SK-N-SH treated with all-trans-retinoic acid at 6 μM for 48 hours (cell line): ENCODE measurements around the gene FGFRL1.

Experiments used
- ATAC-seq: fragments of 200-7000 bp; cut with Tn5 transposase; 3 replicates; pipeline ENCODE4 v1.9.1; 2020; ENCODE audit warnings: mild to moderate bottlenecking, moderate library complexity
- ARNTL ChIP-seq: fragments of 450-650 bp; formaldehyde crosslinking; IDR thresholded peaks from 2 replicates; pipeline ENCODE4 v1.5.0; 2020; ENCODE audit warnings: low read depth, mild to moderate bottlenecking, moderate library complexity, borderline replicate concordance
- BACH2 ChIP-seq: fragments of 250-450 bp; sonication (Bioruptor Pico); IDR thresholded peaks from 2 replicates; pipeline ENCODE4 v1.9.0; 2021; ENCODE audit warnings: mild to moderate bottlenecking, borderline replicate concordance
- CREB5 ChIP-seq: fragments of 250-450 bp; sonication (Bioruptor Pico); IDR thresholded peaks from 2 replicates; pipeline ENCODE4 v1.5.1; 2020; ENCODE audit warnings: low read depth, mild to moderate bottlenecking, moderate library complexity
- CSDC2 ChIP-seq: fragments of 250-450 bp; sonication (Bioruptor Pico); IDR thresholded peaks from 2 replicates; pipeline ENCODE4 v1.5.0; 2020; ENCODE audit warnings: mild to moderate bottlenecking, moderate library complexity
- ESRRG ChIP-seq: fragments of 250-450 bp; sonication (Bioruptor Pico); IDR thresholded peaks from 2 replicates; pipeline ENCODE4 v1.6.1; 2021; ENCODE audit warnings: mild to moderate bottlenecking
- GLIS3 ChIP-seq: fragments of 250-450 bp; sonication (Bioruptor Pico); IDR thresholded peaks from 2 replicates; pipeline ENCODE4 v1.5.0; 2020; ENCODE audit warnings: mild to moderate bottlenecking, moderate library complexity
- ISL1 ChIP-seq: fragments of 250-450 bp; sonication (Bioruptor Pico); IDR thresholded peaks from 2 replicates; pipeline ENCODE4 v2.1.2; 2022; ENCODE audit warnings: mild to moderate bottlenecking, moderate library complexity
- PPARA ChIP-seq: fragments of 250-450 bp; sonication (Bioruptor Pico); IDR thresholded peaks from 2 replicates; pipeline ENCODE4 v1.5.0; 2020; ENCODE audit warnings: mild to moderate bottlenecking, borderline replicate concordance
- SNAI2 ChIP-seq: fragments of 250-450 bp; sonication (Bioruptor Pico); IDR thresholded peaks from 2 replicates; pipeline ENCODE4 v1.5.0; 2020; ENCODE audit warnings: mild to moderate bottlenecking, moderate library complexity
- TCF4 ChIP-seq: fragments of 250-450 bp; sonication (Bioruptor Pico); IDR thresholded peaks from 2 replicates; pipeline ENCODE4 v1.8.0; 2021; ENCODE audit warnings: mild to moderate bottlenecking, moderate library complexity, borderline replicate concordance
- TOX ChIP-seq: fragments of 250-450 bp; sonication (Bioruptor Pico); IDR thresholded peaks from 2 replicates; pipeline ENCODE4 v1.8.0; 2021; ENCODE audit warnings: mild to moderate bottlenecking, moderate library complexity, borderline replicate concordance
- ZC3H10 ChIP-seq: fragments of 250-450 bp; sonication (Bioruptor Pico); IDR thresholded peaks from 2 replicates; pipeline ENCODE4 v1.5.1; 2021; ENCODE audit warnings: mild to moderate bottlenecking, moderate library complexity
- ZFP3 ChIP-seq: fragments of 250-450 bp; sonication (Bioruptor Pico); IDR thresholded peaks from 2 replicates; pipeline ENCODE4 v1.5.0; 2020; ENCODE audit warnings: mild to moderate bottlenecking, moderate library complexity
- ZFP30 ChIP-seq: fragments of 450-650 bp; formaldehyde crosslinking; IDR thresholded peaks from 2 replicates; pipeline ENCODE4 v1.5.0; 2022; ENCODE audit warnings: mild to moderate bottlenecking, moderate library complexity
- ZNF565 ChIP-seq: fragments of 450-650 bp; formaldehyde crosslinking; conservative IDR thresholded peaks from 2 replicates; pipeline ENCODE4 v1.5.0; 2020; ENCODE audit warnings: low read depth, mild to moderate bottlenecking, moderate library complexity
- ZNF70 ChIP-seq: fragments of 450-650 bp; formaldehyde crosslinking; IDR thresholded peaks from 2 replicates; pipeline ENCODE4 v1.5.0; 2020; ENCODE audit warnings: mild to moderate bottlenecking, moderate library complexity
- ZNF8 ChIP-seq: fragments of 450-650 bp; formaldehyde crosslinking; IDR thresholded peaks from 2 replicates; pipeline ENCODE4 v1.5.0; 2020; ENCODE audit warnings: mild to moderate bottlenecking, moderate library complexity
- TF ChIP-seq, protein P1 (sequence below): fragments of 250-450 bp; sonication (Bioruptor Pico); IDR thresholded peaks from 2 replicates; pipeline ENCODE4 v1.8.0; 2020; ENCODE audit warnings: mild to moderate bottlenecking, moderate library complexity, borderline replicate concordance
- TF ChIP-seq, protein P2 (sequence below): fragments of 250-450 bp; sonication (Bioruptor Pico); IDR thresholded peaks from 2 replicates; pipeline ENCODE4 v1.8.0; 2021; ENCODE audit warnings: low read depth, mild to moderate bottlenecking, moderate library complexity, borderline replicate concordance
- TF ChIP-seq, protein P3 (sequence below): fragments of 250-450 bp; sonication (Bioruptor Pico); IDR thresholded peaks from 2 replicates; pipeline ENCODE4 v1.5.1; 2021; ENCODE audit warnings: mild to moderate bottlenecking, moderate library complexity

Gene FGFRL1

DNA sequence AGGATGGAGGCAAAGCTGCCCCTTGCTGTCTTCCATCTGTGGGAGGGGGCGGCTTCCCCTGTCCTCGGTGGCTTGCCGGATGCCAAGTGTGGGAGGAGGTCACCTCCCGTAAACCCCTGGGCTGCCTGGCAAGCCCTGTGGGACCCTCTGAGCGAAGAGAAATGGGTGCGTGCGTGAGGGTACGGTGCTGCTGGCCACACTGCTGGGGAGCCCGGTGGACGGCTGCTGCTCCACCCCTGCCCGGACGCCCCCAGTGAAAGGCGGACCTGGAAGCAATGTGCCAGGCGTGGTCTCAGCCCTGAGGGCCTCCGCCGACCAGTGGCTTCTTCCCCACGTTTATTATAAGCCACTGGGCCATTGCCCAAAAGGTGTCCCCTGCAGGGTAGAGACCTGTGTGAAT, 29.1 kb upstream of the FGFRL1 start:
- TF ChIP-seq ESRRG, result no peak
- TF ChIP-seq BACH2 (CRISPR knock-in tag), result no peak
- no peak for ATAC-seq

DNA sequence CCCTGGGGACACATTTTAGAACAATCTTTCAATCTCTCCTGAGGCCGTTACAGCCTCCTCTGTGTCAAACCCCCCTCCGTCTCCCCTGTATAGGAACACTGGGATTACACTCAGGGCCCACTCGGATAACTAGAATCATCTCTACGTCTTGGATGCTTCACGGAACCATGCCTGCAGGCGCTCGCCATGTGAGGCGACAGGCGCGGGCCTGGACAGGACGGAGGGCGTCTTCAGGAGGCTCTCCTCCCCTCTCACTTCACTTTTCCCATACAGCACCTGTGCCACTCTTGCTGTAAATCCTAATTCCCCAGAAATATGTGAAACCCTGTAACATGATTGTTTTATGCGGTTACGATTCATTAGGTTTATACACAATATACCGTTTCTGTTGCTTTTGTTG, 28.6 kb upstream of the FGFRL1 start:
- ATAC-seq, result no peak

DNA sequence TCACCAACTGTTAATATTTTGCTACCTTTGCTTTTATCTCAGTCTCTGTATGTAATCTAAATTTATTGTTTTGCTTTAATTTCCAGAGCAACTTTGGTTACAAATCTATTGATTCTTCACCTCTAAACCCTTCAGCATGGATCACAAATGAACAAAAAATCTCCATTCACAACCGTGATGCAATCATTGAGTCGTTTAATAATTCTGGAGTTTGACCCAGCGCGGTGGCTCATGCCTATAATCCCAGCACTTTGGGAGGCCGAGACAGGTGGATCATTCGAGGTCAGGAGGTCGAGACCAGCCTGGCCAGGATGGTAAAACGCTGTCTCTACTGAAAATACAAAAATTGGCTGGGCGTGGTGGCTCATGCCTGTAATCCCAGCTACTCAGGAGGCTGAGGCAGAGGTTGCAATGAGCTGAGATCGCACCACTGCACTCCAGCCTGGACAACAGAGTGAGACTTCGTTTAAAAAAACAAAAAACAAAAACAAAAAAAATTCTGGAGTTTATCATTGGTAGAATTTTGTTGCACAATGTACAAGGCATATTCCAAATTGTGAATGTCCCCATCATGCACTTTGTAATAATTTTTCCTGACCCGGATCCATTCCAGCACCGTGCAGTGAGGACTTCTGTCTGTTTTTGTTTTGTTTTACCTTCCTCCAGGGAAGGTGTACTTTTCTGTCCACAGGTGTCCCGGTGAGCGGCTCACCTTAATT, 26.9 kb upstream of the FGFRL1 start:
- no peak for ATAC-seq
- no peak for TF ChIP-seq GLIS3

More for the DNA sequence above, 28.6 kb upstream of the FGFRL1 start:
- no peak for TF ChIP-seq SNAI2 (CRISPR knock-in tag)
- no peak for TF ChIP-seq ZFP3 (CRISPR knock-in tag)
- no peak for TF ChIP-seq ZNF70 (CRISPR knock-in tag)
- no peak for TF ChIP-seq ESRRG
- TF ChIP-seq, protein P1, sequence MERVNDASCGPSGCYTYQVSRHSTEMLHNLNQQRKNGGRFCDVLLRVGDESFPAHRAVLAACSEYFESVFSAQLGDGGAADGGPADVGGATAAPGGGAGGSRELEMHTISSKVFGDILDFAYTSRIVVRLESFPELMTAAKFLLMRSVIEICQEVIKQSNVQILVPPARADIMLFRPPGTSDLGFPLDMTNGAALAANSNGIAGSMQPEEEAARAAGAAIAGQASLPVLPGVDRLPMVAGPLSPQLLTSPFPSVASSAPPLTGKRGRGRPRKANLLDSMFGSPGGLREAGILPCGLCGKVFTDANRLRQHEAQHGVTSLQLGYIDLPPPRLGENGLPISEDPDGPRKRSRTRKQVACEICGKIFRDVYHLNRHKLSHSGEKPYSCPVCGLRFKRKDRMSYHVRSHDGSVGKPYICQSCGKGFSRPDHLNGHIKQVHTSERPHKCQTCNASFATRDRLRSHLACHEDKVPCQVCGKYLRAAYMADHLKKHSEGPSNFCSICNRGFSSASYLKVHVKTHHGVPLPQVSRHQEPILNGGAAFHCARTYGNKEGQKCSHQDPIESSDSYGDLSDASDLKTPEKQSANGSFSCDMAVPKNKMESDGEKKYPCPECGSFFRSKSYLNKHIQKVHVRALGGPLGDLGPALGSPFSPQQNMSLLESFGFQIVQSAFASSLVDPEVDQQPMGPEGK (CRISPR knock-in tag), result no peak
- no peak for TF ChIP-seq ZNF565 (CRISPR knock-in tag)
- TF ChIP-seq CSDC2 (CRISPR knock-in tag), result no peak
- TF ChIP-seq, protein P2, sequence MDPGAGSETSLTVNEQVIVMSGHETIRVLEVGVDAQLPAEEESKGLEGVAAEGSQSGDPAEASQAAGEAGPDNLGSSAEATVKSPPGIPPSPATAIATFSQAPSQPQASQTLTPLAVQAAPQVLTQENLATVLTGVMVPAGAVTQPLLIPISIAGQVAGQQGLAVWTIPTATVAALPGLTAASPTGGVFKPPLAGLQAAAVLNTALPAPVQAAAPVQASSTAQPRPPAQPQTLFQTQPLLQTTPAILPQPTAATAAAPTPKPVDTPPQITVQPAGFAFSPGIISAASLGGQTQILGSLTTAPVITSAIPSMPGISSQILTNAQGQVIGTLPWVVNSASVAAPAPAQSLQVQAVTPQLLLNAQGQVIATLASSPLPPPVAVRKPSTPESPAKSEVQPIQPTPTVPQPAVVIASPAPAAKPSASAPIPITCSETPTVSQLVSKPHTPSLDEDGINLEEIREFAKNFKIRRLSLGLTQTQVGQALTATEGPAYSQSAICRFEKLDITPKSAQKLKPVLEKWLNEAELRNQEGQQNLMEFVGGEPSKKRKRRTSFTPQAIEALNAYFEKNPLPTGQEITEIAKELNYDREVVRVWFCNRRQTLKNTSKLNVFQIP (CRISPR knock-in tag), result no peak
- TF ChIP-seq, protein P3, sequence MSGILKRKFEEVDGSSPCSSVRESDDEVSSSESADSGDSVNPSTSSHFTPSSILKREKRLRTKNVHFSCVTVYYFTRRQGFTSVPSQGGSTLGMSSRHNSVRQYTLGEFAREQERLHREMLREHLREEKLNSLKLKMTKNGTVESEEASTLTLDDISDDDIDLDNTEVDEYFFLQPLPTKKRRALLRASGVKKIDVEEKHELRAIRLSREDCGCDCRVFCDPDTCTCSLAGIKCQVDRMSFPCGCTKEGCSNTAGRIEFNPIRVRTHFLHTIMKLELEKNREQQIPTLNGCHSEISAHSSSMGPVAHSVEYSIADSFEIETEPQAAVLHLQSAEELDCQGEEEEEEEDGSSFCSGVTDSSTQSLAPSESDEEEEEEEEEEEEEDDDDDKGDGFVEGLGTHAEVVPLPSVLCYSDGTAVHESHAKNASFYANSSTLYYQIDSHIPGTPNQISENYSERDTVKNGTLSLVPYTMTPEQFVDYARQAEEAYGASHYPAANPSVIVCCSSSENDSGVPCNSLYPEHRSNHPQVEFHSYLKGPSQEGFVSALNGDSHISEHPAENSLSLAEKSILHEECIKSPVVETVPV, result no peak
- no peak for TF ChIP-seq GLIS3
- TF ChIP-seq TCF4 (CRISPR knock-in tag), result no peak
- TF ChIP-seq ZNF8, result no peak
- TF ChIP-seq CREB5, result no peak

GRCh38 chr4:985123-985830, 26.1 kb upstream of the FGFRL1 start:
- TF ChIP-seq TCF4 (CRISPR knock-in tag) (no peak), TOX (CRISPR knock-in tag) (no peak), ISL1 (no peak), ARNTL (no peak), ZFP3 (CRISPR knock-in tag) (no peak), ZNF565 (CRISPR knock-in tag) (no peak), ZC3H10 (no peak), SNAI2 (CRISPR knock-in tag) (no peak), ZNF70 (CRISPR knock-in tag) (no peak), ZFP30 (CRISPR knock-in tag) (no peak), PPARA (CRISPR knock-in tag) (no peak), CSDC2 (CRISPR knock-in tag) (no peak), ZNF8 (no peak), GLIS3 (no peak), ESRRG (no peak), CREB5 (no peak)
- TF ChIP-seq, protein P1 (CRISPR knock-in tag), result no peak
- TF ChIP-seq, protein P2 (CRISPR knock-in tag), result no peak
- TF ChIP-seq, protein P3, result no peak
- ATAC-seq, result no peak
